Activated effector memory CD4-positive, alpha-beta T cell treated with anti-CD3 and anti-CD28 coated beads, Interleukin-2, amount 50 U/mL, for 16 hours (primary cell): ENCODE measurements around the gene OBSCN.
"Not testable (repeated sequence)": the region's sequence is repeated elsewhere in the genome, so short reads cannot be mapped to it uniquely, and the experiment has no call there.

Source experiments
- DNase-seq: peaks from one replicate; pipeline ENCODE4 v3.0.0-alpha.2; 2020

OBSCN gene

DNA sequence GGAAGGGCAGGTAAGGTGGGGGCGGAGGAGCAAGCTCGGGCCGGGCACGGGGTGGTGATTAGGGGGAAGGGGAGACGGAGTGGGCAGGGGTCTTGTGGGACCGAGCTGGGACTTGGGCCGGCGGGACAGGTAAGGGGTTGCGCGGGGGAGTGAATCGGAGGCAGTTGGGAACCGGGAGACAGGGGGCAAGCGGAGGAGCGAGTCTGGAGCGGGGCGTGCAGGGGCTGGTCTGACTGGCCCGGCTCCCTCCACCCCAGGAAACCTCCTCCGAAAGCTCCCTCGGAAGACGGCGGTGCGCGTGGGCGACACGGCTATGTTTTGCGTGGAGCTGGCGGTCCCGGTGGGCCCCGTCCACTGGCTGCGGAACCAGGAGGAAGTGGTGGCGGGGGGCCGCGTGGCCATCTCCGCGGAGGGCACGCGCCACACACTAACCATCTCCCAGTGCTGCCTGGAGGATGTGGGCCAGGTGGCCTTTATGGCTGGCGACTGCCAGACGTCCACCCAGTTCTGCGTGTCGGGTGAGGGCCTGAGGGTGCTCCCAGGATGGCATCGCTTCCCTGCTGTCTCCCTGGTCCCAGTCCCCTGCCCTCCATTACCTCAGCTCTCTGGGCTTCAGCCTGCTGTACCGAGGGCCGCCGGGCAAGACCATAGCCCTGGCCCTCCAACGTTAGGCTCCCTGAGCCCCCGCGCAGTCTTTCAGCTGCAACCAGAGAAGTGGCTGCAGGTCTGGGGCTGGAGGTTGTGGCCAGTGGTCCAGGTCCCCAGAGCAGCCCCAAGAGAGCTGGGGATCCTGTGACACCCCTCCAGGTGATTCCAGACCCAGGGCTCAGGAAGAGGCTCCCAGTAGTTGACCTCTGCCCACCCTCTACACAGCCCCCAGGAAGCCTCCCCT, 6.3 kb downstream of the OBSCN start:
- DNase-seq = no peak

DNA sequence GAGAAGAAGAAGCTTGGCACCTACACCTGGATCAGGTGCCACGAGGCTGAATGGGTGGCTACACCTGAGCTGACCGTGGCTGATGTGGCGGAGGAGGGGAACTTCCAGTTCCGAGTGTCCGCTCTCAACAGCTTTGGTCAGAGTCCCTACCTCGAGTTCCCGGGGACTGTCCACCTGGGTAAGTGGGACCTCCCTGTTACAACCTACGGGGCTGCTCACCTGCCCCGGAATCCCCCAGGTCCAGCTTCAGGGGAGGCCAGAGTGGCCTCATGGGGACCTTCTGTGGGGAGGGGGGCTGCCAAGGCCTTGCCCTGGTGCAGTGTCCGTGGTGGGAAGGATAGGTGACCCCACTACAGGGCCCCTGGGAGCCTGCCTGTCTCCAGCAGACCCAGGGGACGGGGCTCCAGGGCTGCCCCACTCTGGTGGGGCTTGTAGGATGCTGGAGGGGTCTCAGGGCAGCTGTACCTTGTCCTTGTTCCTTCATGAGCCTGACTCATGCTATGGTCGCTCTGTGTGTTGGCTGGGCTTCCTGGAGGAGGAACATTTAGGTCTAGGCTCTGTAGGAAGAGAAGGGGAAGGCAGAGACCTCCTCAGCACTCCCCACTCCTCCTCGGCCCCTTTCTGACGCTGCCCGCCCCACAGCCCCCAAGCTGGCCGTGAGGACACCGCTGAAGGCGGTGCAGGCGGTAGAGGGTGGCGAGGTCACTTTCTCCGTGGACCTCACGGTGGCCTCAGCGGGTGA, 7.2 kb downstream of the OBSCN start:
- DNase-seq = no peak

DNA sequence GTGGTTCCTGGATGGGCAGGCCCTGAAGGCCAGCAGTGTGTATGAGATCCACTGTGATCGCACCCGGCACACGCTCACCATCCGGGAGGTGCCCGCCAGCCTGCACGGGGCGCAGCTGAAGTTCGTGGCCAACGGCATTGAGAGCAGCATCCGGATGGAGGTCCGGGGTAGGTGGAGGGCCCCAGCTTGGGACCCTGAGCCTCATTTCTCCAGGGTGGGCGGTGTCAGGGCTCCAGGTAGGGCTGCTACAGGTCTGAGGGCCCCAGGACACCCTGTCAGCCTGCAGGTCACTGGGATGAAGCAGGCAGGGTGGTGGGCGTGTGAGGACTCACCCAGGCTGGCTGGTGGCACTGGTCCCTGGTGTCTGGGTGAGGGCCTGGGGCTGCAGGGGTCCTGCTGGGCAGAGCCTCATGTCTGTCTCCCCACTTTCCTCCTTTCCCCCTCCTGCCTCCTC, 7.8 kb downstream of the OBSCN start:
- no peak for DNase-seq

DNA sequence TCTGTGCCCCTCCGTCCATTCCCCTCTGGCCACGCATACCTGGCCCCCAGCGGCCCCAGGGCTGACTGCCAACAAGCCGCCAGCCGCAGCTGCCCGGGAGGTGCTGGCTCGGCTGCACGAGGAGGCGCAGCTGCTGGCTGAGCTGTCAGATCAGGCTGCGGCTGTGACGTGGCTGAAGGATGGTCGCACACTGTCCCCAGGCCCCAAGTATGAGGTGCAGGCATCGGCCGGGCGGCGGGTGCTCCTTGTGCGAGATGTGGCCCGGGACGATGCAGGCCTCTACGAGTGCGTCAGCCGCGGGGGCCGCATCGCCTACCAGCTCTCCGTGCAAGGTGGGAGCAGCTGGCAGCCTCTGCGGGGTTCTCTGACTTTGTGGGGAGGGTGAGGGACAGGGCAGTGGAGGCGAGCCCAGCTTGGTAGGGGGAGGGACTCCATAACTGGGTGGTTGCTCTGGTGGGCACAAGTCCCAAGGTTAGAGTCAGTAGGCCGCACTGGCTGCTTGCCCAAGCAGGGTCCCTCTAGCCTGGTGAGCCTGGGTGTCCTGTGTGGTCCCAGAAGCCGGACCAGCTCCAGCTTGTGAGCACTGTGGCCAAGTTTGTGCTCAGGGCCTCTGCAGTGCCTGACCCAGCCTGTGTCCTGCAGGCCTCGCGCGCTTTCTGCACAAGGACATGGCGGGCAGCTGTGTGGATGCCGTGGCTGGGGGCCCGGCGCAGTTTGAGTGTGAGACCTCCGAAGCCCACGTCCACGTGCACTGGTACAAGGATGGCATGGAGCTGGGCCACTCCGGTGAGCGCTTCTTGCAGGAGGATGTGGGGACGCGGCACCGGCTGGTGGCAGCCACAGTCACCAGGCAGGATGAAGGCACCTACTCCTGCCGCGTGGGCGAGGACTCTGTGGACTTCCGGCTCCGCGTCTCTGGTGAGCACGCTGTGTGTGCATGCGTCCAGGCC, 8.8 kb downstream of the OBSCN start:
- DNase-seq = no peak

DNA sequence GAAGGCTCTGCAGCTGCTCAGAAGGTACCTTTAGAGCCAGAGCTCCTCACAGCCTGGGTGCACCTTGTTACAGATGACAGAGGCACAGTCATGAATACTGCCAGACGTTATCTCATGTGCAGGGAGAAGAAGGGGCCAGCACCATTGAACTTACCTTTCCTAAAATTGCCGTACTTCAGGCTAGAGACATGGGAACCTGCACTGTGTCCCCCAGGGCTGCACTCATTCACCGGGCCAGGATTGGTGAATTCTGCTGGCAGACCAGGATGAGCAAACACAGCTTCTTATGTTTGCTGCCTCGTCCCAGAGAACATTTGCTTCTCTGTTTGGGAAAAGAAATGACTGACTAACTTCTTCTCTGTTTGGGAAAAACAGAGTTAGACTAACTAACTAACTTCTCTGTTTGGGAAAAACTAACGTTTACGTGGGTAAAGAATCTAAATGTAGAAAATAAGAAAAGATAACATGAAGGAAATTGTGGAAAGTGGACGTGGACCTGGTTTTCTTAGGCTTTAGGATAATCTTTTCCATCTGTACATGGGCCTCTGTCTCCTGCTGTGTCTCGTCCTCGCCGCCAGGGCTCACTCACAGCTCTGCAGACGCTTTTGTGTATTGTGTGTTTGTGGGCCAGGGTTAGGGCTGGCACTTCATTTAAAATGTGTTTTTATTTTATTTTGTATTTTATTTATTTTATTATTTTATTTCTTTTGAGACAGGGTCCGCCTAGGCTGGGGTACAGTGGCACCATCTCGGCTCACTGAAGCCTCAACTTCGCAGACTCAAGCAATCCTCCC, 9.9 kb downstream of the OBSCN start:
- DNase-seq = no peak

DNA sequence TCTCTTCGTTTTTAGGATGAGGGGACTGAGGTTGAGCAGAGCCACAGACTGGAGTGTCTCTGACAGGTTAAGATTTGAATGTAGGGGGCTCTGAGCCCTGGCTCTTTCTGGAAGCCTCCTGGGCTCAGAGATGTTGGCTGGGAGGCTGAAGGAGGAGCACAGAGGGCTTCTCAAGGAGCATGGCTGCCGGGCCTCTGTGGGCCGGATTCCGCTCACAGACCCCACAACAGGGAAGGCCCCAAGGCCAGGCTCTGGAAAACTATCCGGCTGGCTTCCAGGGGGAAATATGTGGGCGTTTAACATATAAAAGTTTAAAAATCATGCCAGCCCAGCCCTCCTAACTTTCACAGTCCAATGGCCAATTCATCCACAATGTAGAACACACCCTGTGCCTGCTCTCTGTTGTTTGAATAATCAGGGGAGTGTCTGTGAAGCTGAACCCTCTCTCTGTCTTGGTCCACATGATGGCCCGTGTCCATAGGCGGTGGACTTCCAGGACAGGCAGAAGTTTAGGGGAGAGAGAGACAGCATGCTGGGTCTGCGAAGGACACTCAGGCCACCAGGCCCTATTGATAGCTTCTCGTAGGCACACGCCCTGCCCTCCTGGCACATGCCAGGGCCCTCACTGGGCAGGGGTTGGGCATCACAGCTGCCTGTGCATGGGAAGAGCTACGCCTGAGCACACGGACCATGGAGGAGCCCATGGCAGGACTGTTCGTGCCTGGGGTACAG, 10.8 kb downstream of the OBSCN start:
- DNase-seq = no peak

DNA sequence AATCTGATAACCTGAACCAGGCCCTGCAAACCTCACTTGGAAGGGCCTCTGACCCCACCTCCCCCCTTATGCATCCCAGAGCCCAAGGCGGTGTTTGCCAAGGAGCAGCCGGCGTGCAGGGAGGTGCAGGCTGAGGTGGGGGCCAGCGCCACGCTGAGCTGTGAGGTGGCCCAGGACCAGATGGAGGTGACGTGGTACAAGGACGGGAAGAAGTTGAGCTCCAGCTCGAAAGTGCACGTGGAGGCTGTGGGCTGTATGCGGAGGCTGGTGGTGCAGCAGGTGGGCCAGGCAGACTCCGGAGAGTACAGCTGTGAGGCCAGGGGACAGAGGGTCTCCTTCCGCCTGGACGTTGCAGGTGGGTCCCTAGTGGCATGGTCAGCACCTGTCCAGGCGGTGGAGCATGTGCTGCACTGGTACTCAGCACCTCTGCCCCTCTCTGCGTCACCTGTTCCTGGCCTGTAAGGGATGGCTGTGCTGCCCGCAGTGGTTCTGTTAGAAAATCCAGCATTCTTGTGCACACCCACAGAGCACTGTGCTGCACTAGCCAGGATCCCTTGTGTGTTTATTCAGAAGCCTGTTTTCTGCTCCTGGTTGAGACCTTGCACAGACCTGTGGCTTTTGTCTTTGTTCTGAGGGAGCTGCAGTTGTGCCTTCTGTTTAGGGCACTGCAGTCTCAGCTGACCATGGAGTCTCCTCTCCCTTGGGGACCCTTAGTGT, 11.6 kb downstream of the OBSCN start:
- DNase-seq = no peak

DNA sequence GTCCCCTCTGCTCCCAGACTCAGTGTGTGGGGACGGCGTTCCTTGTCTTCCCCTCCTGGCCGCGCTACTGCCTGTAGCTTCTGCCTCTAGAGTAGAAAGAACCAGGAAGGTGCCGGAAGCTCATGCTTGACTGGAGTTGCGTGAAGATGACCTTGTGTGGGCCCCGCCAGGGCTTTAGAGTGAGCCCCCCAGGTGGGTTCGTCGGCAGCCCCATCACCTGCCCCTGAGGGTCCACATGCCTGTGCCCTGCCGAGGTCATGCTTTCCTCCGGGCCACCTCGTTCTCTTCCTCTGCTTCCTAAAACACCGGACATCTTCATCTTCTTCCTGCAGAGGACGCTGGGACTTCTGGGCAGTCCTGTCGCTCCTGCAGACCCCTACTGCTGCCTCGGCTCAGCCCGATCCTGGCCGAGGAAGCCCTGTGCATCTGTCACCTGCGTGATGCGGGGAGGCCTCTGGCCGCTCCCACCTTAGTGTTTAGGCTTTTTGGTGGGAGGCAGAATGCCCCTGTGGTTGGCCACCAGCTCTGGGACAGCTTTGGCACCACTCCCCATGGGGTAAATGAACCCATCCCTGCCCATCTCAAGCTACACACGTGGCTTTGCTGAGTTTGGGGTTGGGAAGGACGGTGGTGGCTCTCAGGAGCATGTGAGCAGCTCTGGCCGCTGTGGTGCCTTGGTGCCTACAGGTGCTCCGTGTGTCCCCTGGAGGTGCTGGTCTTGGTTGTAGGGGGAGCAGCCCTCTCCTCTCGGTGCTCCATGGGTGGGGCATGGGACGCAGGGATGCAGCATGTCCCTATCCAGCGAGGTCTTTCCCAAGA, 12.3 kb downstream of the OBSCN start:
- no peak for DNase-seq

DNA sequence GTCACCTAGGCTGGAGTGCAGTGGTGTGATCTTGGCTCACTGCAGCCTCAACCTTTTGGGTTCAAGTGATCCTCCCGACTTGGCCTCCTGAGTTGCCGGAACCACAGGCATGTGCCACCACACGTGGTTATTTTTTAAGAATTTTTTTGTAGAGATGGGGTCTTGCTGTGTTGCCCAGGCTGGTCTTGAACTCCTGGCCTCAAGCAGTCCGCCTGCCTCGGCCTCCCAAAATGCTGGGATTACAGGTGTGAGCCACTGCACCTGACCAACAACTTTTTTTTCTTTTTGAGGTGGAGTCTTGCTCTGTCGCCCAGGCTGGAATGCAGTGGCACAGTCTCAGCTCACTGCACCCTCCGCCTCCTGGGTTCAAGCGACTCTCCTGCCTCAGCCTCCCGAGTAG, 13.3 kb downstream of the OBSCN start:
- not testable (repeated sequence) for DNase-seq

DNA sequence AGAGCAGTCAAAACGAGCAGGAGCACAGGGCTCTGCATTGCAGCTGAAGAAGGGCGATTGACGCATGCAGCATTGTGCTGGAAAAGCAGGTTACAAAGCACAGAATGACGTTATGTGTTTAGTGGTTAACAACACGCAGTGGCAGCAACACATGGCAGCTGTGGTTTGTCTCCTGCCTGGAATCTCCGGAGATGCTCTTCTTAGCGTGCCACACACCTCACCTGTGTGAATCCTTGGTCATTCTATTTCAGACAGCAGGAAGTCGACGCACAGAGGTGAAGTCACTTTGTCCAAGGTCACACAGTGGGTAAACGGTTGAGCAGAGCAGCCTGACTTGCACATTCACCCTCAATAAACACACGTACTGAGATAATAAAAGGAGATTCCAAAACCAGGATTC, 14.7 kb downstream of the OBSCN start:
- DNase-seq = no peak

DNA sequence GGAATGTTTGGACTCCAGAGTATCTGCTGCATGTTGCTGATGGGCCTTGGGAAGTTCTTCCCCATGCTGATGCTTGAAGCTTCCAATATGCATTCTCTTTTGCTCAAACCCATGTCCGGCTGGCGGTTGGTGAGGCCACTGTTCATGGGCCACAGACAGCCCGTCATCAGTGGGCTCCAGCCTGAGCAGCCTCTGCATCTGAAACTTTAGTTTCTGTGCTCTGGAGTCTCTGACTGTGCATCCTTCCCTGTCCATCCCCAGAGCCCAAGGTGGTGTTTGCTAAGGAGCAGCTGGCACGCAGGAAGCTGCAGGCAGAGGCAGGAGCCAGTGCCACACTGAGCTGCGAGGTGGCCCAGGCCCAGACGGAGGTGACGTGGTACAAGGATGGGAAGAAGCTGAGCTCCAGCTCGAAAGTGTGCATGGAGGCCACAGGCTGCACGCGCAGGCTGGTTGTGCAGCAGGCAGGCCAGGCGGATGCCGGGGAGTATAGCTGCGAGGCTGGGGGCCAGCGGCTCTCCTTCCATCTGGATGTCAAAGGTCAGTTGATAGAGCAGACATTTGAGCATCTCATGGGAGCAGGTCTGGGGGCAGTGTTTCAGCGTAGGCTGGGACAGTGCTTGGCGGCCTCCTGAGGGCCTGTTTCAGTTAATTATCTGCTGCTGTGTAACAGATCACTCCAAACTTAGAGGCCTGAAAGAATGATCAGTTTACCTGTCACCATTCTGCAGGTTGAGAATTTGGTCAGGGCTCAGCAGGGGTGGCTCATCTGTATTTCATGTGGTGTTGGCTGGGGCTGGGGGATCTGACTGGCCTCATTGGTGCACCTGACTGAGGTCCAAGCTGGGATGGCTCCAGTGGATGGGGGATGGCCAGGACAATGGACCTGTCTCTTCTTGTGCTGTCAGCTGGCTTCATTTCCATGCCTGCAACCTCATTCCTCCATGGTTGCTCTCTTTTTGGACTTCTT, 16.6 kb downstream of the OBSCN start:
- no peak for DNase-seq

DNA sequence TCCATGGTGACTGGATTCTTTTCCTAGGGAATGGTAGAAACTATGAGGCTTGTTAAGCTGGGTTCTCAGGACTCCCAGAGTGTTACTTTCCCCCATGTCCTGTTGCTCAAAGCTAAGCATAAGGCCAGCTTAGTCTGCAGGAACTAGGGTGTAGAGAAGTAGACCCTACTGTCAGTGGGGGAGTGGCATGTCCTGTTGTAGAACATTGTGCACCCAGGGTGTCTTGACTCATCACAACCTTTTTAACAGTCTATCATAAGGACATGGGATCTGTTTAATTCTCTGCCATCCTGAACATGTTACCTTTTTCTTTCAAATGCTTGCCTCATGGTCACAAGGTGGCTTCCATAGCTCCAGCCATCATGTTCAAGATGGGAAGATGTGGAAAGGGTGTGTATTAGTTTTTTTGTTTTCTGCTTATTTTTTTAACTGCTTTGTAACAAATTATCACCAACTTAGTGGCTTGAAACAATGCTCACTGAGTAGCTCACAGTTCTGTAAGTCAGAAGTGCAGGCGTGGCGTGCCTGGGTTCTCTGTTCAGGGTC, 17.4 kb downstream of the OBSCN start:
- DNase-seq = no peak

DNA sequence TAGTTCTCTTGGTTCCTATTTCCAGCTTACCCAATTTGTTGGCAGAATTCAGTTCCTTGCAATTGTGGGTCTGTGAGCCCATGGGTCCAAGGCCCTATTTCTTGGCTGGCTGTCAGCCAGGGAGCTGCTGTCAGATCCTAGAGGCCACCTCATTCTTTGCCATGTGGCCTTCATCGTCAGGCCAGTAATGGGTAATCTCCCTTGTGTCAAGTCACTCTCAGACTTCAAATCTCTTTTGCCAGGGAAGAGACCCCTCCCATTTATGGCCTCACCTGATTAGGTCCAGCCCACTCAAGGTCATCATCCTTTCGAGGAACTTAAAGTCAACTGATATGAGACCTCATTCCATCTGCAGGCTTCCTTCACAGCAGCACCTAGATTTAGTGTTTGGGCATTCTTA, 17.9 kb downstream of the OBSCN start:
- no peak for DNase-seq

DNA sequence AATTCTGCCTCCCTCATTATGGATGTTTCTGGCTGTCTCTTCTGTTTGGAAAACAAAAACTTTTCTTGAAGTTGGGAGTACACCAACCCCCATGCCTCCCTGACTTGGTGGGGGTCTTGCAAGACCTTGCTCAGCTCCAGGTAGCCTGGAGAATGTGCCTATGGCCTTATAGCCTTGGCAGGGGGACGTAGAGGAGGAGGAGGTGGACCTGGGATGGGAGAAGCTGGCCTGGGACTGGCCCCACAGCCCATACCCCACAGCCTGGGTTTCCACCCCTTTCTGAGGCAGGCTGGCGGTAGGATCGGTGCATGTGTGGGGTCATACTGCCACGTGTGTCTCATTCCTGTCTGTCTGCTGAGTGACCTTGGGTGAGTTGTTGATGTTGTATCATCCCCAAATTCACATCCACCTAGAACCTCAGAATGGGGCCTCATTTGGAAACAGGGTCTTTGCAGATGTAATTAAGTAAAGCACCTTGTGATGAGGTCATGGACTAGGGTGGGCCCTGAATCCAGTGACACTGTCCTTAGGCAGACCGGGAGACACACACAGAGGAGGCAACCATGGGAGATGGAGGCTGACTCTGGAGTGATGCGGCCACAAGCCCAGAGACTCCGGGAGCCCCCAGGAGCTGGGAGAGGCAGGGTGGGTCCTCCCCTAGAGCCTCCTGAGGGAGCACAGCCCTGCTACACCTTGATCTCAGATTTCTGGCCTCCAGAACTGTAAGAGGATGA, 18.5 kb downstream of the OBSCN start:
- no peak for DNase-seq

DNA sequence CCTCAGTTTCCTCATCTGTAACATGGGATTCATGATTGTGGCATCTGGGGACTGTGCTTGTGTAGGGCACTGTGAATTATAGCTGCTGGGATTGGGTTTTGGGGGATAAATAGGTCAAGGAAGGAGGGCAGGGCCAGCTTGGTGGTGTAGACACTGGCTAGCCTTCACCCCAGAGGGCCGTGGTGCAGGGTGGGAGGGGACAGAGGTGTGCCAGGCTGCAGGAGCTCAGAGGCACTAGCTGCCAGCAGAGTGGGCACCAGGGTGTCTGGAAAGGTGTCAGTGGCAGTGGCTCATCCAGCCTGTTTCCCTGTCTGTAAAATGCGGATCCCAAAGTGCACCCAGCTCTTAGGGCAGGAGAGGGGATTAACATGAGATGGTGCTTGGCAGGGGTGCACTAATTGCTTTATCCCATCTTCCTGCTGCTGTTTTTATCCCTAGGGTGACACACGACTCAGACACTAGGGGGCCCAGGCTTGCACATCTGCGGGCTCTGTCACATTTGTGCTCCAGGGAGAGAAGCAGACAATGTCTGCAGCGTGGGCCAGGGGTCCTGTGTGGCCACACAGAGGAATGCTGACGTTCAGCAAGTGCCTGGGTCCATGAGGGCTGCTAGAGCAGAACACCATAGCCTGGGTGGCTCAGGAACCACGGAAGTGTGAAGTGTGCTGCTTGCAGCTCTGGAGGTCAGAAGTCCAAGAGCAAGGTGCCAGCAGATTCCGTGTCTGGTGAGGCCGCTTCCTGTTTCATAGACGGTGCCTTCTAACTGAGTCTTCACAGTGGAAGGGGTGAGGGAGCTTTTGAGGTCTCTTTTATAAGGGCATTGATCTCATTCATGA, 19.3 kb downstream of the OBSCN start:
- no peak for DNase-seq

DNA sequence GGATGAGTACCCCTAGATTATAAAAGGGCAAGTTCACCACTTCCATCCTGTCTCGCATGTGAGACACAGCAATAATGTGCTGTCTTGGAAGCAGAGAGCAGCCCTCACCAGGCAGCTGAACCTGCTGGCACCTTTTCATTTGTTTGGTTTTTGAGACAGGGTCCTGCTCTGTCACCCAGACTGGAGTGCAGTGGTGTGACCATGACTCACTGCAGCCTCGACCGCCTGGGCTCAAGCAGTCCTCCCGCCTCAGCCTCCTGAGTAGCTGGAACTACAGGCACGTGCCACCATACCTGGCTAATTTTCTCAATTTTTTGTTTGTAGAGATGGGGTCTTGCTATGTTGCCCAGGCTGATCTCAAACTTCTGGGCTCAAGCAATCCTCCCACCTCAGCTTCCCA, 20.3 kb downstream of the OBSCN start:
- DNase-seq = not testable (repeated sequence)
